CD1c-positive myeloid dendritic cell (primary cell): ENCODE measurements around the gene CST7.

Source experiments
- DNase-seq: peaks from one replicate; pipeline ENCODE4 v3.0.0-alpha.2; 2016; ENCODE audit errors: extremely low spot score

Gene CST7

GRCh38 chr20:25003002-25003401 lies 53.9 kb downstream of the CST7 start:
- no peak for DNase-seq

GRCh38 chr20:25005220-25005619 lies 56.2 kb downstream of the CST7 start:
- DNase-seq: no peak

DNA sequence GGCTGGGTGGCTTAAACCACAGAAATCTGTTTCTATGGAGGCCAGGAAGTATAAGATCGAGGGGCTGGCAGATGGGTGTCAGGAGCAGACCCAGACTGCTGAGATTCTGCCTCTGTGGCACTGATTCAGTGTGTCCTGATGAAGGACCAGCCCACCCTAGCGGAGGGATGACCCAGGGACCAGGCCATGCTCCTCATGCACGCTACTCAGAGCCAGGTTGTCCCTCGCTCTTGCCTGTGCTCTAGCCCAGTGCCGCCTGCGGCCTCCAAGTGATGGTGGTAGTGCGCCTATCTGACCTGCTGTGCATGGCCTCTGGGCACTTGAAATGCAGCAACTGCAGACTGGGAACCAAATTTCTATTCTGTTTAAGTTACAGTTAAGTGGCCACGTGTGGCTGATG lies 56.6 kb downstream of the CST7 start:
- DNase-seq: no peak

GRCh38 chr20:25006431-25007167 lies 57.5 kb downstream of the CST7 start:
- no peak for DNase-seq

DNA sequence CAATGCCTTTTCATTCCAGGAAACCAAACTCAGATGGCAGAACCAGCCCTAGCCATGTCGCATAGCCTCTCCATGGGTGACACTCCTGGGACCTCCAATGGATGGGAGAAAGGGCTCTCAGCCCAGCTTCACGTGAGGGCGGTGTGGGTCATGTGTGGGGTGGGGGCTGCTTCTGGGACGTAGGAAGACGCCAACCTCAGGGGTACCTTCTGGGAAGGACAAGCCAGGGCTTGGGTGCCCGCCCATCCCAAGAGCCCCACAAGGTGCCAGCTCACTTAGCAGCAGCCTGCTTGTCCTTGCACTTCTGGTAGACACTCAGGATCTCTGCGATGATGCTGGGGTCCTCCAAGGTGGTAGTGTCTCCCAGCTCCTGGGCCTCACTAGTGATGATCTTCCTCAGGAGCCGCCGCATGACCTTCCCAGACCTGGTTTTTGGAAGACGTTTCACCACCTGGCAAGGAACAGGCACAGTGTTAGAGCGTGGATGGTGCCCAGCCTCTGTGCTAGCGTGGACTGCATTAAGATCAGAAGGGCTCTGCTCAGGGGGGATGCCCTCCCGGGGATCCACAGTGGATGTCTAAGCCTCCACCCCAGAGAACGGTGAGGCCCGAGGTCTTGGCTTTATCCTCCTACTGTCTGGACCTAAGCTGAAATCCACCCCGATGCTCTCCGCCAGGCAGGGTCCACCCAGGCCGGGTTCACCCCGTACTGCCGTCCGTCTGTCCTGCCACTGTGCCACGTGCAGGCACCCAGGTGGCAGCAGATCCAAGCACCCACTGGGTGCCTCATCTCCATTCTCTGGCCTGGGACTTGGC lies 58.6 kb downstream of the CST7 start:
- no peak for DNase-seq

GRCh38 chr20:25008388-25009217 lies 59.5 kb downstream of the CST7 start:
- DNase-seq: no peak
